ENCODE results near the gene C20orf204. TPM values are rescaled to one million over a fixed set of nuclear protein-coding genes. Genes with fewer than 3 reads are reported as not detected.
A peak's percentile ranks its signal among the peaks of the same experiment; 100 is the strongest.
"Not testable (repeated sequence)": the region's sequence is repeated elsewhere in the genome, so short reads cannot be mapped to it uniquely, and the experiment has no call there.

The C20orf204 gene
- total and polyA plus RNA-seq, 12 donors: 0.11 to 0.88 (median 0.45) TPM

DNA sequence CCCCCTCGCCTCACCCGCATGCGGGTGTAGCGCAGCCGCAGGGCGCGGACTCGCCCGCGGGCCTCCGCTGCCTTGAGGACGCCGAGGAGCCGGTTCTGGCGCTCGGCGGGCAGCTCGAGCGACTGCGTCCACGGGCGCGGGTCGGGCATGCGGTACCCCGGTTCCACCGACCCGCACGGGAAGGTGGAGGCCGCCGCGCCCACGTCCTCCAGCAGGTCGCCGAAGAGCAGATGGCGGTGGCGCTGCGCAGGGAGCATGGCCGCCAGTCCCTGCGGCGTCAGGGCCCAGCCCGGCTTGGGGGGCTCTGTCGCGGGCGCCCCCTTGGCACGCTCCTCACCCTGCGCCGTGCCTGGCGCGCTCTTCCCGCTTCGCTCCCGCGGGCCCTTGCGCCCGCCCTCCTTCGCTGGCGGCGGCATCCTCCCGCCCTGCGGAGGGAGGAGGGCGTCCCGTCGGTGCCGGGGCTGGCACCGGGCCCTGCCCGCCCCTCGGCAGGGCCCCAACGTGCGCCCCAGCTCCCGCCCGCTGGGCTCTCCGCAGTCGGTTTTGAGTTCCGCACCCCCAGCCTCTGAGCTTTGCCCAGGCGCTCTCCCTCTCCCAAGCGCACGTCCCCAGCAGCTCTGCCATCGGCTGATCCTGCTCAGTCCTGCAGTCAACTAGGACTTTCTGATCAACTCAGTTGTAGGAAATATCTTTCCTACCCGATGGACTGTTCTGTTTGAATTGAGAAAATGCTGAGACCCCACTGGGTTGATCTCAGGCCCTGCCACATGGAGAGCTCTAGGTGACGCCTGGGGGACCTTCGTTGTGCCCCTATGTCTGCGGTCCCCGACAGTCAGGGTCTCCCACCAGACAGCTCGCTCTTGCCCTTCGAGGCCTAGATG lies 48.1 kb downstream of the C20orf204 start, which contains the start of gene LKAAEAR1:
Gene LKAAEAR1 (minus strand): TSS at position 595 of the 881 bp plus-strand sequence. CDS start 179 bp downstream, at position 416.
- H3K27me3 ChIP-seq: peaks cover 0 to 37% (median 30%) of the 10 kb centered on the region in 7 donors
- intact Hi-C loops (cut with DNase I): loop anchor here in 5 of 10 donors (5.0 kb wide), 2 partner anchors 33 to 38 kb away; no protein-coding TSS in a partner anchor
- 3% methylated on average over 61 to 82 of the region's 86 CpGs for WGBS, 2 donors
- ATAC-seq (no peak), DNase-seq (no peak)
- no peaks in the 10 kb centered on the region for H3K36me3 ChIP-seq
- H3K9me3 ChIP-seq: peaks cover 0 to 3% (median 0%) of the 10 kb centered on the region in 11 donors
- H3K4me3 ChIP-seq: peak within 1 kb of the TSS; percentile 27 to 74 (median 62)
- peaks cover 7 to 46% (median 26%) of the 10 kb centered on the region in 9 donors for H3K4me1 ChIP-seq
- TF ChIP-seq CTCF (IDR thresholded peaks at IDR 0.05): peak in 1 of 9 donors; percentile 1
- H3K27ac ChIP-seq: peak within 1 kb of the TSS in 1 of 10 donors; percentile 14

GRCh38 chr20:64084685-64085152 lies 48.7 kb downstream of the C20orf204 start:
- Histone ChIP-seq H3K4me3 (no peak overlapping the region), H3K27ac (no peak overlapping the region), H3K27me3 (peaks cover 0 to 39% (median 30%) of the 10 kb centered on the region in 7 donors), H3K4me1 (peaks cover 6 to 42% (median 22%) of the 10 kb centered on the region in 9 donors), H3K36me3 (no peaks in the 10 kb centered on the region), H3K9me3 (peaks cover 0 to 3% (median 0%) of the 10 kb centered on the region in 11 donors)
- no peak for DNase-seq
- intact Hi-C loops (cut with DNase I): loop anchor here in 5 of 10 donors (5.0 kb wide), 2 partner anchors 33 to 38 kb away; no protein-coding TSS in a partner anchor
- no peak for ATAC-seq
- TF ChIP-seq CTCF (IDR thresholded peaks at IDR 0.05): no peak
- 2 to 8% methylated on average over 23 of the region's 23 CpGs for WGBS, 2 donors

GRCh38 chr20:64086801-64087200 lies 50.8 kb downstream of the C20orf204 start:
- peaks cover 6 to 28% (median 21%) of the 10 kb centered on the region in 9 donors for H3K4me1 ChIP-seq
- H3K27ac ChIP-seq: no peak overlapping the region
- H3K27me3 ChIP-seq: peaks cover 0 to 42% (median 30%) of the 10 kb centered on the region in 7 donors
- H3K4me3 ChIP-seq: no peak overlapping the region
- peaks cover 0 to 3% (median 0%) of the 10 kb centered on the region in 11 donors for H3K9me3 ChIP-seq
- no peak for TF ChIP-seq CTCF (IDR thresholded peaks at IDR 0.05)
- H3K36me3 ChIP-seq: no peaks in the 10 kb centered on the region
- no peak for ATAC-seq
- no peak for DNase-seq
- intact Hi-C loops (cut with DNase I): no loop called here
- WGBS, 2 donors: 92% methylated on average over 8 of the region's 11 CpGs

GRCh38 chr20:64087226-64087825 lies 51.3 kb downstream of the C20orf204 start:
- DNase-seq; H3K9me3 ChIP-seq; H3K36me3 ChIP-seq; H3K27ac ChIP-seq; ATAC-seq; H3K4me3 ChIP-seq; intact Hi-C loops (cut with DNase I): not testable (repeated sequence)
- peaks cover 6 to 23% (median 16%) of the 10 kb centered on the region in 9 donors for H3K4me1 ChIP-seq
- 92 to 97% methylated on average over 6 of the region's 36 CpGs for WGBS, 2 donors
- H3K27me3 ChIP-seq: peaks cover 0 to 42% (median 30%) of the 10 kb centered on the region in 7 donors

- H3K9me3 ChIP-seq; ATAC-seq; intact Hi-C loops (cut with DNase I); H3K4me3 ChIP-seq; DNase-seq; H3K27ac ChIP-seq; H3K36me3 ChIP-seq: not testable (repeated sequence)
- H3K4me1 ChIP-seq: peaks cover 0 to 13% (median 8%) of the 10 kb centered on the region in 9 donors
- peaks cover 0 to 42% (median 30%) of the 10 kb centered on the region in 7 donors for H3K27me3 ChIP-seq
Measured at GRCh38 chr20:64088586-64088985, 52.6 kb downstream of the C20orf204 start.
